Astrocyte of the cerebellum (primary cell): ENCODE measurements around the gene CABCOCO1.

Source experiments
- DNase-seq: peaks from one replicate; pipeline ENCODE4 v3.0.0-alpha.2; 2011; ENCODE audit warnings: low read depth
- H3K4me3 ChIP-seq: 2 replicates; pipeline ENCODE4 v1.5.1; 2011; ENCODE audit warnings: mild to moderate bottlenecking, low read depth, low read length, moderate library complexity
- in situ Hi-C: cut with HindIII; loops from 2 replicates; pipeline ENCODE4 v1.10.0; 2017; ENCODE audit warnings: low sequenced_read_pairs
- TF ChIP-seq, protein P1 (sequence below): IDR thresholded peaks from 2 replicates; pipeline ENCODE4 v1.5.1; 2012; ENCODE audit warnings: low read length, low read depth, moderate library complexity, mild to moderate bottlenecking; ENCODE audit errors: missing control alignments

The CABCOCO1 gene

GRCh38 chr10:61798713-61799112 lies 136.0 kb downstream of the CABCOCO1 start:
- no peak overlapping the region for H3K4me3 ChIP-seq
- in situ Hi-C loops = no loop called here
- TF ChIP-seq, protein P1, sequence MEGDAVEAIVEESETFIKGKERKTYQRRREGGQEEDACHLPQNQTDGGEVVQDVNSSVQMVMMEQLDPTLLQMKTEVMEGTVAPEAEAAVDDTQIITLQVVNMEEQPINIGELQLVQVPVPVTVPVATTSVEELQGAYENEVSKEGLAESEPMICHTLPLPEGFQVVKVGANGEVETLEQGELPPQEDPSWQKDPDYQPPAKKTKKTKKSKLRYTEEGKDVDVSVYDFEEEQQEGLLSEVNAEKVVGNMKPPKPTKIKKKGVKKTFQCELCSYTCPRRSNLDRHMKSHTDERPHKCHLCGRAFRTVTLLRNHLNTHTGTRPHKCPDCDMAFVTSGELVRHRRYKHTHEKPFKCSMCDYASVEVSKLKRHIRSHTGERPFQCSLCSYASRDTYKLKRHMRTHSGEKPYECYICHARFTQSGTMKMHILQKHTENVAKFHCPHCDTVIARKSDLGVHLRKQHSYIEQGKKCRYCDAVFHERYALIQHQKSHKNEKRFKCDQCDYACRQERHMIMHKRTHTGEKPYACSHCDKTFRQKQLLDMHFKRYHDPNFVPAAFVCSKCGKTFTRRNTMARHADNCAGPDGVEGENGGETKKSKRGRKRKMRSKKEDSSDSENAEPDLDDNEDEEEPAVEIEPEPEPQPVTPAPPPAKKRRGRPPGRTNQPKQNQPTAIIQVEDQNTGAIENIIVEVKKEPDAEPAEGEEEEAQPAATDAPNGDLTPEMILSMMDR = no peak
- no peak for DNase-seq

GRCh38 chr10:61801484-61801883 lies 138.8 kb downstream of the CABCOCO1 start:
- H3K4me3 ChIP-seq = no peak overlapping the region
- in situ Hi-C loops = no loop called here
- DNase-seq = no peak
- TF ChIP-seq, protein P1 = no peak

DNA sequence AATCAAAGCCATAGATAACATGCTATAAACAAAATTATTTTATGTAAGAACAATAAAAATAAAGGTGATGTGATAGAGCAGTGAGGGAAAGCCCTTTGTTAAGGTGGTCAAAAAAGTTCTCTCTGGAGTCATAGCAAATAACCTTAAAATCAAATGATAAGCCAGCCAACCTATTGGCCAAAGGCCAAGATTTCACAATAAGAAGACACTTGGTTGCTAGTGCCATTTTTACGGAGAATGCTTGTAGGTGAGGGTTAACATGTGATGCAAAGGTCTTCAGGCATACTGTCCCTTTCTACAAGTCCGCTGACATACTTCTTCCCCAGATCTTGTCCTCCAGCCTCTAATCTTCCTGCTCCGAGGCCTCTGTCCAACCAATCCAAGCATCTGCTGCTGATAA lies 140.5 kb downstream of the CABCOCO1 start:
- TF ChIP-seq, protein P1 = no peak
- in situ Hi-C loops = no loop called here
- no peak overlapping the region for H3K4me3 ChIP-seq
- DNase-seq = no peak

GRCh38 chr10:61804414-61804813 lies 141.7 kb downstream of the CABCOCO1 start:
- no peak for DNase-seq
- in situ Hi-C loops = no loop called here
- TF ChIP-seq, protein P1 = no peak
- H3K4me3 ChIP-seq = no peak overlapping the region

- in situ Hi-C loops = no loop called here
- TF ChIP-seq, protein P1 = no peak
- H3K4me3 ChIP-seq = no peak overlapping the region
- DNase-seq = no peak
These were observed 142.4 kb downstream of the CABCOCO1 start for GRCh38 chr10:61805091-61805490.

GRCh38 chr10:61810263-61810662 lies 147.5 kb downstream of the CABCOCO1 start:
- no peak overlapping the region for H3K4me3 ChIP-seq
- TF ChIP-seq, protein P1 = no peak
- in situ Hi-C loops = no loop called here
- DNase-seq = no peak
